SK-N-SH (cell line): ENCODE results near the gene KRT84.
"Not testable (repeated sequence)": the region's sequence is repeated elsewhere in the genome, so short reads cannot be mapped to it uniquely, and the experiment has no call there.

Experiments used
- EP300 ChIP-seq, 2 experiments: IDR thresholded peaks; 2 replicates each; pipeline versions ENCODE4 v1.4.0 to v1.6.1; 2012; ENCODE audit warnings: borderline replicate concordance in 1 of 2, low read depth in 1 of 2, low read length in 1 of 2
- FOXM1 ChIP-seq: IDR thresholded peaks from 2 replicates; pipeline ENCODE4 v1.4.0; 2012; ENCODE audit warnings: low read depth, mild to moderate bottlenecking
- MXI1 ChIP-seq: IDR thresholded peaks from 2 replicates; pipeline ENCODE4 v1.6.1; 2012; ENCODE audit warnings: mild to moderate bottlenecking, low read depth, low read length, improper control_type of control experiment
- REST ChIP-seq: IDR thresholded peaks from 2 replicates; pipeline ENCODE4 v1.6.1; 2012; ENCODE audit warnings: mild to moderate bottlenecking, low read depth, low read length, moderate library complexity
- RFX5 ChIP-seq: IDR thresholded peaks from 2 replicates; pipeline ENCODE4 v1.6.1; 2012; ENCODE audit warnings: mild to moderate bottlenecking, improper control_type of control experiment, low read length
- TAF1 ChIP-seq: IDR thresholded peaks from 2 replicates; pipeline ENCODE4 v1.6.1; 2012; ENCODE audit warnings: low read depth, mild to moderate bottlenecking, low read length, moderate library complexity, borderline replicate concordance
- USF1 ChIP-seq: IDR thresholded peaks from 2 replicates; pipeline ENCODE4 v1.4.0; 2012; ENCODE audit warnings: low read depth, borderline replicate concordance
- TF ChIP-seq, protein P1 (sequence below): fragments of 200-600 bp; sonication (generic); IDR thresholded peaks from 2 replicates; pipeline ENCODE4 v1.6.1; 2017; ENCODE audit warnings: antibody characterized with exemption, mild to moderate bottlenecking, moderate library complexity

DNA sequence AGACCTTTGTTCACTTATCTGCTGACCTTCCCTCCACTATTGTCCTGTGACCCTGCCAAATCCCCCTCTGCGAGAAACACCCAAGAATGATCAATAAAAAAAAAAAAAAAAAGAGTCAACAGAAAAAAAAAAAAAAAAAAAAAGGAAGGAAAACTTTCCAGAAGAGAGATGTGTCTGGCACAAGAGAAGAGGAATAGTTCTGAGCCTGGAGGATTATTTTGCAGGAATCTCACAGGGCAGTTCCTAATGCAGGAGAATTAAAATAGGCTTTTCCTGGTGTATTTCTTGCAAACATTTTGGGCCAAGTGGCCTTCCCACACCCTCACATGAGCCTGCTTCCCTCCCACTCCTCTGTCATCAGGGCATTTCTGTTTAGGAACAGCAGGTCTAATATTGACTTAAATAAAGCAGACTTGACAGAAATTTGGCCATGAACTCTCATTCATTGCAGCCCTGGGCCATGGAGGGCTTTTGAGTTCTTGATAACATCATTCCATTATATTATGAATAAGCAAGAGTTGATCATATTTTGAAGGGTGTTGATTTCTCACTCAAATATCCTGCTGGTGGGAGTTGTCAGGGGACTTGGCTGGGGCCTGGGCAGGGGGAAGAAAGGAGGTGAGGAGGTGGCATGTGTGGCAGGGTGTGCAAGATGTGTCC is 25.3 kb upstream of the KRT84 start:
- TF ChIP-seq REST; RFX5; MXI1; TAF1; EP300 (IDR thresholded peaks at IDR 0.05; ENCODE audit: borderline replicate concordance in 1 of 2, low read depth in 1 of 2, low read length in 1 of 2); FOXM1; USF1: not testable (repeated sequence)
- TF ChIP-seq, protein P1, sequence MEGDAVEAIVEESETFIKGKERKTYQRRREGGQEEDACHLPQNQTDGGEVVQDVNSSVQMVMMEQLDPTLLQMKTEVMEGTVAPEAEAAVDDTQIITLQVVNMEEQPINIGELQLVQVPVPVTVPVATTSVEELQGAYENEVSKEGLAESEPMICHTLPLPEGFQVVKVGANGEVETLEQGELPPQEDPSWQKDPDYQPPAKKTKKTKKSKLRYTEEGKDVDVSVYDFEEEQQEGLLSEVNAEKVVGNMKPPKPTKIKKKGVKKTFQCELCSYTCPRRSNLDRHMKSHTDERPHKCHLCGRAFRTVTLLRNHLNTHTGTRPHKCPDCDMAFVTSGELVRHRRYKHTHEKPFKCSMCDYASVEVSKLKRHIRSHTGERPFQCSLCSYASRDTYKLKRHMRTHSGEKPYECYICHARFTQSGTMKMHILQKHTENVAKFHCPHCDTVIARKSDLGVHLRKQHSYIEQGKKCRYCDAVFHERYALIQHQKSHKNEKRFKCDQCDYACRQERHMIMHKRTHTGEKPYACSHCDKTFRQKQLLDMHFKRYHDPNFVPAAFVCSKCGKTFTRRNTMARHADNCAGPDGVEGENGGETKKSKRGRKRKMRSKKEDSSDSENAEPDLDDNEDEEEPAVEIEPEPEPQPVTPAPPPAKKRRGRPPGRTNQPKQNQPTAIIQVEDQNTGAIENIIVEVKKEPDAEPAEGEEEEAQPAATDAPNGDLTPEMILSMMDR, result not testable (repeated sequence)
